GM04503 (cell line): ENCODE measurements around the gene NT5DC1.

Experiments used
- DNase-seq: peaks from one replicate; pipeline ENCODE4 v3.0.0-alpha.2; 2012; ENCODE audit warnings: low read depth

Gene NT5DC1

GRCh38 chr6:116139917-116140316 lies 39.3 kb downstream of the NT5DC1 start:
- DNase-seq: no peak

DNA sequence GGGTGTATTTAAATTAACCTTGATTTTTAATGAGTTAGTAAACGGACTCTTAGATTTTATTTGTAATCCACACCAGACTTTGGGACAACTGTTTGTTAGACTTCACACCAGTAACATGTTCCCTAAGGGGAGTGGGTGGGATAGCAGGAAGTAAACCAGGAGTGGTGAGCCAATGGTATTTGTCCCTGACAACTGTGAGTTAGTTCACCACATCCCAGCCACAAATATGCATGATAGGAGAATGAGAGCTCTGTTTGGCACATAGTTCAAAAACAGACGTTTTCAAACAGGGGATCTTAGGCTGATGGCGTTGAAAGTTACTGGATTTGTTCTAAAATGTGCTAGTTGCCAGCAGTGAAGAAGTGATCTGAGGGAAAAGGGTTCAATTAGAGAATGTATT lies 44.0 kb downstream of the NT5DC1 start:
- DNase-seq: peak; percentile 52

- no peak for DNase-seq
These were observed 45.4 kb downstream of the NT5DC1 start for GRCh38 chr6:116145803-116146675.

DNA sequence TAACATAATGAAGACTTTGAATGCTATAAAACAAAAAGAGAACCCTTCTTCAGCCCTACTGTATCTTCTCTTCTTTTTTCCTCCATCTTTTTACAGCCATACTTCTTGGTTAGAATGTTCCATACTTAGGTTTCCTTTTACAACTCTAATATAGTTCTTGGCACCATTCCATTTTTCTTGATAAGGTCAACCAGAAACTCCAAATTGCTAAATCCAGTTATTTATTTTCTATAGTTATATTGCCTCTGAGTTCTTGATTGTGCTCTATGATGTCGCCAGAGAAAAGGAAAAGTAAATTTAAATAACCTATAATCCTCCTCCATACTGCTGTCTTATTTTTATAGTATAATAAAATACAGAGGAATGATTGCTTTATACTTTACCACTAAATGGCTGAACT lies 52.0 kb downstream of the NT5DC1 start:
- no peak for DNase-seq

- no peak for DNase-seq
These were observed 54.2 kb downstream of the NT5DC1 start for GRCh38 chr6:116154887-116155286.

DNA sequence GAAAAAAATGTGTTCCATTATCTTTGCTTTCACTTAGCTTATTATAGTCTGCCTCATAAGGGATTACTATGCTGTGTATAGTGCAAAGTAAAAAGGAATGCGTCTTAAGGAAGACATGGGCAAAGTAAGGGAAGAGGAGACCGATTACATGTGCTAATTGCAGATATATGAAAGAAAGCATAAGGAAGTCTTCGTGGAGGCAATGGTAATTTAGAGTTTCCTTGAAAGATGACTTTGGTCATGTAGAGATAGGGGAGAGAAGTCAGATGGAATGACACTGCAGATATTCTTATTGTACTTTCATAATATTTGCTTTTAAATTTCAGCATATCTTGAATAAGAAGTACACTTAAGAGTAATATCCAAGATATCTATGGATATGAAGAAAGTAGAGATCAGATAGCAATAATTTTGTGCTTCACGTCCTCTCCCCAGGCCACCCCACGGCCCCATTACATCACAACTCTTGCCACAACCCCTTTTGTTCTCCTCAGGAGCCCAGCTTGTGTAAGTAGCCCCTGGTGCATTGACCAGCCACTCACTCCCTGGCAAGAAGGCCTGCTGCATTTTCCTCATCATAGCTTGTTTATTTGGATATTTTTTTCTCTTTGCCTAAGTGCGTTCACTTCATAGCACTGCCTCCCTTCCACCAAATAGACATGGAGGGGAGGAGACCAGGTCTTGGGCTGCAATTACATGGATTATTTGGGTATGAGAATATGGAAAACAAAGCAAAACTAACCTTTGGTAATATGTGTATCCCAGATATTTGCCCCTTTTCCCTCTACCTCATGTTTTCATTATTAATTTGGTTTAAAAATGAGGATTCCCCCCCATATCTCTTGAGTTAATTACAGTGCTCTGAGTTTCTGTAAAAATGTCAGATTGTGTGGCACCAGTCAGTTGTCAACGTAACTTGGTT lies 56.0 kb downstream of the NT5DC1 start:
- no peak for DNase-seq

- DNase-seq: no peak
These were observed 56.7 kb downstream of the NT5DC1 start for GRCh38 chr6:116157391-116157790.

DNA sequence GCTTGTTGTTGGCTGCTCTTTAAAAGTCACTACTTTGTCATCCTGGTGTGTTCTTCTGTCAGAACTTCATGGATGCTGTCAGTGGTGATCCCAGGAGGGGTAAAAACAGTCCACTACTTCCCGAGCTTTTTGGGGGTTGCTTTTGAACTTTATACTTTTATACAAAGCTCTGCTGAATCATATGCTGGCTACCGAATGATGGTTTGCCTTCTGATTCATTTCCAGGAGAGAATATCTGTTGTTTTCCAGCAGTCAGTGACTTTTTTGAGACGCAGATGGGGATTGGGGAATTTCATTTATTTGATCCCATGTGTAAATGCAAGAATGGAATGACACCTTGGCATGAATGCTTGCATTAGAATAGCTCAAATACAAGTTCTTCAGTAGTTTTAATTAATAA lies 58.0 kb downstream of the NT5DC1 start:
- no peak for DNase-seq

DNA sequence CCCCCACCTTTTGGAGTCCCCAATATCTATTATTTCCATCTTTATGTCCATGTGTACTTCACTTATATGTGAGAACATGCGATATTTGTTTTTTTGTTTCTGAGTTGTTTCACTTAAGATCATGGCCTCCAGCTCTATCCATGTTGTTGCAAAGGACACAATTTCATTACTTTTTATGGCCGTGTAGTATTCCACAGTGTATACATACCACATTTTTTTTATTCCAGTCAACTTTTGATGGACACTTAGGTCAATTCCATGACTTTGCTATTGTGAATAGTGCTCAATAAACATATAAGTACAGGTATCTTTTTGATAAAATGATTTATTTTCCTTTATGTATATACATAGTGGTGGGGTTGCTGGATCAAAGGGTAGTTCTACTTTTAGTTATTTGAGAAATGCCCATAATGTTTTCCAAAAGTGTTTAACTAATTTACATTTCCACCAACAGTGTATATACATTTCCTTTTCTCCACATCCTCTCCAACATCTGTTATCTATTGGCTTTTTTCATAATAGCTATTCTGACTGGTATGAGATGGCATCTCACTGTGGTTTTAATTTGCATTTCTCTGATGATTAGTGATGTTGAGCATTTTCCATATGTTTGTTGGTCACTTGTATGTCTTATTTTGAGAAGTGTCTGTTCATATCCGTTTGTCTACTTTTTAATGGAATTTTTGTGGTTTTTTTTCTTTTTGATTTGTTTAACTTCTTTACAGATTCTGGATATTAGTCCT lies 59.3 kb downstream of the NT5DC1 start:
- peak; percentile 28 for DNase-seq

GRCh38 chr6:116165596-116165995 lies 64.9 kb downstream of the NT5DC1 start:
- no peak for DNase-seq

DNA sequence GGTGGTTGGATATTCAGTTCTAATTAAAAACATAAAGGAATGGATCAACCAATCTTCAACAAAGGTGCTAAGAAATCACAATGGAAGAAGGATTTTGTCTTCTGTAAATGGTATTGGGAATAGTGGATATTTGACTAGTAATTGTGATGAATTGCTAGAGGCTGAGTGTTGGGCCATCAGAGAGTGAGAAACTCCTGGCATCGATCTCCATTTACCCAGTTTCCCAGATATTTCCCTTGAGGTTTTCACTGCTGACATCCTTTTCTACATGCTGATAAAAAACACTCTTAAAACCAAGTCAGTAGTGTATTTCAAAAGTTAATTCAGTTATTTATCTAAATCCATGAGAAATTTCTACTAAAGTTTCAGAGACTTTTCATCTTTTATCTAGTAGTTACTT lies 65.7 kb downstream of the NT5DC1 start:
- DNase-seq: no peak

DNA sequence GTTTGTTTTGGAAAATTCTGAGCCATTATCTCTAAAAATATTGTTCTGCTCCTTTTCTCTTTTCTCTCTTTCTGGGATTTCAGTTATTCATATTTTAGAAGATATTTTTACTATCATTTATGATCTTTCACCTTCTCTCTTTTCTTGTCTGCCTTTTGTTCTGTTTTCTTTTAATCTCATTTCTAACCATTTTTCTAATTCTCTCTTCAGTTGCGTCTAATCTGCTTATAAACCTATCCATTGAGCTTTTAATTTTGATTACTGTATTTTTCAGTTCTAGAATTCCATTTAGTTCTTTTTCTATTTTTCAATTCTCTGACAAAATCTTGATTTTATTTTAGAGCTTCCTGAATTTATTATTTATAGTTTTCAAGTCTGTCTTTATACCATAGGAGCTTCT lies 67.5 kb downstream of the NT5DC1 start:
- no peak for DNase-seq

- DNase-seq: no peak
These were observed 69.2 kb downstream of the NT5DC1 start for GRCh38 chr6:116169880-116170279.

GRCh38 chr6:116170358-116171057 lies 69.9 kb downstream of the NT5DC1 start:
- DNase-seq: no peak

DNA sequence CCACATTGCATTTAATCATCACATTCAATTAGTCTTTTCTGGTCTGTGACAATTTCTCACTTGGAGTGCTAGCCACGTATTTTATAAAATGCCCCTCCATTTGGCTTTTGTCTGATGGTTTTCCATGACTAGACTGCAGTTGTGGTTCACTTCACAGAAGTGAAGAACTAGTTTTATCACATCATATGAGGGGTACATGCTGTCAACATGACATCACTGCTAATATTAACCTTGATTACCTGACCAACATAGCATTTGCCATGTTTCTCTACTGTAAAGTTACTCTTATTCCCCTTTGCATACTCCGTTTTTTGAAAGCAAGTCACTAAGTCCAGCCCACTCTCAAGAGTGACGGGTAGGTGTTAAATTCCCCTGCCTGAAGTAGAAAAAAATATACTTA lies 73.3 kb downstream of the NT5DC1 start:
- no peak for DNase-seq

- DNase-seq: no peak
These were observed 74.7 kb downstream of the NT5DC1 start for GRCh38 chr6:116175344-116175743.

- DNase-seq: no peak
These were observed 75.9 kb downstream of the NT5DC1 start for GRCh38 chr6:116176596-116176995.

- no peak for DNase-seq
These were observed 79.7 kb downstream of the NT5DC1 start for GRCh38 chr6:116180375-116180774.

GRCh38 chr6:116189472-116189871 lies 88.8 kb downstream of the NT5DC1 start:
- DNase-seq: no peak

- DNase-seq: peak; percentile 65
These were observed 89.9 kb downstream of the NT5DC1 start for GRCh38 chr6:116190550-116190949.

DNA sequence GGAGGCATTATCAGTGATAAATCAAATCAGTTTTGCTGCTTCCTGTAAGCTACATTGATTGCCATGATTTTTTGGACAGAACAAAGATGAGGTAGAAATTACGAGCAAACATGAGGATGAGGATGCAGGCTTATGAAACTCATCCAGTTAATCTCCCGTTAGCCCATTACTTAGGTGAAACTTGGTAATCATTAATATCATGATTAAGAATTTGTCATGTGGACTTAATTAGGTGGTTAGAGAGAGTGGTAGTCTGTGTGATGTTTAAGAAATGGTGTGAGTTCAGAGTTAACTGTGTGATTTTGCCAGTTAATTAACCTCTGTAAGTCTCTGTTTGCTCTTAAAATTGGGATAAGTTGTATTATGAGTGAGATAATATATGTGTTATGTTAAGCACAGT lies 91.2 kb downstream of the NT5DC1 start:
- no peak for DNase-seq

GRCh38 chr6:116192786-116193185 lies 92.1 kb downstream of the NT5DC1 start:
- DNase-seq: no peak
